Measurements from ENCODE around the gene MIEF1.

Gene MIEF1

GRCh38 chr22:39469326-39469680, 32.8 kb upstream of the MIEF1 start:
- Histone ChIP-seq H3K36me3 (no peaks in the 10 kb centered on the region), H3K27ac (peak overlapping the region; percentile 88), H3K4me3 (ENCODE audit: low read depth, low read length) (no peak overlapping the region), H3K9me3 (ENCODE audit: severe bottlenecking) (no peaks in the 10 kb centered on the region), H3K27me3 (ENCODE audit: insufficient read depth, low read depth, severe bottlenecking) (no peaks in the 10 kb centered on the region)
- no peak for DNase-seq
- no peak for TF ChIP-seq CTCF (IDR thresholded peaks at IDR 0.05; ENCODE audit: low read depth, low read length)

GRCh38 chr22:39469681-39470450, 32.2 kb upstream of the MIEF1 start:
- H3K27me3 ChIP-seq (ENCODE audit: insufficient read depth, low read depth, severe bottlenecking): no peaks in the 10 kb centered on the region
- TF ChIP-seq CTCF (IDR thresholded peaks at IDR 0.05; ENCODE audit: low read depth, low read length): no peak
- H3K36me3 ChIP-seq: no peaks in the 10 kb centered on the region
- no peaks in the 10 kb centered on the region for H3K9me3 ChIP-seq (ENCODE audit: severe bottlenecking)
- DNase-seq: peak; percentile 94
- H3K27ac ChIP-seq: peak overlapping the region; percentile 88
- H3K4me3 ChIP-seq (ENCODE audit: low read depth, low read length): no peak overlapping the region

DNA sequence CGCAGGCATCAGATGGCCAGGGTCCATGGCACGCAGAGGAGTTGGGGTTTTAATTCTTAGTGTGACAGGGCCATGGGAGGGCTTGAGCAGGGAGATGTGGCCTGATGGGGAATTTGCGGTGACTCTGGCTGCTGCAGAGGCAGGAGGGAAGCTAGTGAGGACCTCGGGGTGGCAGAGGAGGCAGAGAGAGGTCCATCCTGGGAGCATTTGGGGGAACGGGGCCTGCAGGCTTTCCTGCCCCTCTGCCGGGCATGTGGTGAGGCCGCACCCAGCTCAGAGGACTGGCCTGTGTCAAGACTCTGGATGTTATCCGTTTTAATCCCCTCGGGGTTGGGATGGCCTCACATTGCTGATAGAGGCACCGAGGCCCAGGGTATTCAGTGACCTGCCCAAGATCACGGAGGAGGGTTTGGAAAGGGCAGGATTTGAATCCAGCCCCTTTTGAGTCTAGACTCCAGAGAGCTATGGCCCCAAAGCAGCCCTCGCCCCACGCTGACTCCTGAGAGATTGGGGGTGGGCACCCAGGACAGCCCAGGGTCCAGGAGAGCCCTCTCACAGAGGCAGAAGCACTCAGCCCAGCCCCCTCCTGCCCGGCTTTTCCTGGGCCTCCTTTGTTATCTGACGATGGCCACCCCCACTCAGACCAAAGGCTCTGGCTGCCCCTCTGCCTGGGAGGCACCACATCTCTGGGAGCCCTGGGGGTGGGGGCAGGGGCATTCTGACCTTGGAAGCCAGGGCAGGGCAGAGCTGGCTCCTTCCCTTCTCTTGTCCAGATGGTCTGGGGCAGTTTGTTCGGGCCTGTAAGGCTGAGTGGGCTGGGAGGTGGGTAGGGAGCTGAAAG, 31.4 kb upstream of the MIEF1 start:
- Histone ChIP-seq H3K4me3 (ENCODE audit: low read depth, low read length) (no peak overlapping the region), H3K27me3 (ENCODE audit: insufficient read depth, low read depth, severe bottlenecking) (no peaks in the 10 kb centered on the region), H3K27ac (peak overlapping the region; percentile 88), H3K9me3 (ENCODE audit: severe bottlenecking) (no peaks in the 10 kb centered on the region), H3K36me3 (no peaks in the 10 kb centered on the region)
- TF ChIP-seq CTCF (IDR thresholded peaks at IDR 0.05; ENCODE audit: low read depth, low read length): no peak
- DNase-seq: peak; percentile 84

GRCh38 chr22:39471381-39472141, 30.5 kb upstream of the MIEF1 start:
- no peak for TF ChIP-seq CTCF (IDR thresholded peaks at IDR 0.05; ENCODE audit: low read depth, low read length)
- Histone ChIP-seq H3K27ac (peak overlapping the region; percentile 88), H3K27me3 (ENCODE audit: insufficient read depth, low read depth, severe bottlenecking) (no peaks in the 10 kb centered on the region), H3K4me3 (ENCODE audit: low read depth, low read length) (no peak overlapping the region), H3K36me3 (no peaks in the 10 kb centered on the region; the same call in 1 of the 2 replicates), H3K9me3 (ENCODE audit: severe bottlenecking) (no peaks in the 10 kb centered on the region)
- DNase-seq: peak; percentile 30

- H3K27ac ChIP-seq: peak overlapping the region; percentile 88
- H3K36me3 ChIP-seq: peaks cover 8% of the 10 kb centered on the region
- DNase-seq: no peak
- TF ChIP-seq CTCF (IDR thresholded peaks at IDR 0.05; ENCODE audit: low read depth, low read length): no peak
- no peaks in the 10 kb centered on the region for H3K27me3 ChIP-seq (ENCODE audit: insufficient read depth, low read depth, severe bottlenecking)
- no peaks in the 10 kb centered on the region for H3K9me3 ChIP-seq (ENCODE audit: severe bottlenecking)
- H3K4me3 ChIP-seq (ENCODE audit: low read depth, low read length): no peak overlapping the region
These were observed 29.2 kb upstream of the MIEF1 start for GRCh38 chr22:39472570-39473556.
